Bronchial epithelial cell (primary cell): ENCODE results near the gene CAMK4. TPM values are rescaled to one million over a fixed set of nuclear protein-coding genes. Genes with fewer than 3 reads are reported as not detected.

Experiments
- DNase-seq: peaks from one replicate; pipeline ENCODE4 v3.0.0-alpha.2; 2010; ENCODE audit warnings: low read depth
- FAIRE-seq: peaks from 2 replicates; lab custom pipeline; 2011; peaks lifted over from hg19 to GRCh38; lab: Jason Lieb, UNC
- H3K27me3 ChIP-seq: 2 replicates; pipeline ENCODE4 v1.5.1; 2011; ENCODE audit warnings: low read length; ENCODE audit not compliant: control insufficient read depth, insufficient read depth
- H3K36me3 ChIP-seq: 2 replicates; pipeline ENCODE4 v1.5.1; 2011; ENCODE audit warnings: low read length; ENCODE audit not compliant: control insufficient read depth, insufficient read depth
- H3K4me3 ChIP-seq: 2 replicates; pipeline ENCODE4 v1.5.1; 2011; ENCODE audit warnings: mild to moderate bottlenecking, low read depth, low read length, control low read depth
- CTCF ChIP-seq: IDR thresholded peaks from 2 replicates; pipeline ENCODE4 v1.5.1; 2011; ENCODE audit warnings: mild to moderate bottlenecking, moderate library complexity, low read length, control low read depth, inconsistent platforms; ENCODE audit not compliant: insufficient read depth, severe bottlenecking
- total RNA-seq: library from RNA; depleted of rRNA; stranded (reverse); fragments of >200 nt; gene quantifications from 2 replicates; pipeline ENCODE4 v1.2.1, GENCODE V29; 2014

The CAMK4 gene
- total RNA-seq, 1 donor from 2014 or later: 0.26 TPM

GRCh38 chr5:111229871-111230810 is 6.0 kb downstream of the CAMK4 start:
- no peak overlapping the region for H3K4me3 ChIP-seq

DNA sequence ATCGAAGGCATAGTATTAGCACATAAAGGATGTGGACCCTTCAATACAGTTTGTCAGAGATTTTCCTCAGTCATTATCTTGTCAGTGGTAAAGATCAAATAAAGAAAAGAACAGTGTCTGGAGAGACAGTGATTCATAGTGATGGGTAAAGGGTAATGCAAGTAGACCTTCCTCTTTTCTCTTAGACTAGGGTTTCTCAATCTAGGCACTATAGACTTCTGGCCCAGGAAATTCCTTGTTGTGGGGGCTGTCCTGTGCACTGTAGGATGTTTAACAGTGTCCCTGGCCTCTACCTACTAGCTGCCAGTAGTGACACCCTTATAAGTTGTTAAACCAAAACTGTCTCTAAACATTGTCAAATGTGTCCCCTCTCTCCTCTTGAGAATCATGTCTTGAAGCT is 6.9 kb downstream of the CAMK4 start:
- no peak for TF ChIP-seq CTCF
- Histone ChIP-seq H3K36me3 (no peaks in the 10 kb centered on the region), H3K4me3 (no peak overlapping the region), H3K27me3 (no peaks in the 10 kb centered on the region)
- no peak for DNase-seq
- no peak for FAIRE-seq

More at GRCh38 chr5:111229871-111230810, 6.0 kb downstream of the CAMK4 start:
- TF ChIP-seq CTCF: no peak
- no peaks in the 10 kb centered on the region for H3K36me3 ChIP-seq
- no peaks in the 10 kb centered on the region for H3K27me3 ChIP-seq
- no peak for FAIRE-seq
- DNase-seq: no peak

DNA sequence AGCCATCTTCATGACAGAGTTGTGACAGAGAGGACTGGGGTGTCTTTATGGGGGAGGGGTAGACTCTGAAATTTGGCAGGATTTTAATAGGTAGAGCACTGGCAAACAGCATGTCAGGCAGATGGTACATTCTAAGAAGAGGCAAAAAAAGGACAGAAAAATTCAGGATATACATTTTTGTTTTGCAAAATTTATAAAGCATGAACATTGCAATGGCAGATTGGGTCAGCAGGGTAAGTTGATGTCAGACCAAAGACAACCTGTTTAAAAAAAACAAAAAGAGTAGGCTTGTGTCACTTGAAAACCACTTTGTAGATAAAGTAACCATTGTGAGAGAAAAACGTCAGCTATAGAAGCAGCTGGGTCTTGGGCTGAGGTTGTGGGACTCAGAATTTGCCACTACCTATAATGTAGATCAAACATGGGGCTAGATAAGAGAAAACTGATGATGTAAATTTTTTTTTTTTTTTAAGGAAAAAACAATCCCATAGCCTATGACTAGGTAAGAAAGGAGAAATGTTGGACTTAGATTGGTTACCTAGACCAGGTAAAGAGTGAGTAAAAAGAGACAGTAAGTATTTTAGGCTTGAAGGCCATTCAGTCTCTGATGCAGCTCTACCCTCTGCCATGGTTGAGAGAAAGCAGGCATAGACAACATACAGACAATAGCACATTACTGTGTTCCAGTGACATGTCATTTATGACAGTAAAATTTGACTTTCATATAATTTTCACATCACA is 8.3 kb downstream of the CAMK4 start:
- no peak for FAIRE-seq
- no peaks in the 10 kb centered on the region for H3K27me3 ChIP-seq

GRCh38 chr5:111233052-111233374 is 8.8 kb downstream of the CAMK4 start:
- no peak for TF ChIP-seq CTCF

More for the DNA sequence above, 8.3 kb downstream of the CAMK4 start:
- no peak for DNase-seq
- Histone ChIP-seq H3K36me3 (no peaks in the 10 kb centered on the region), H3K4me3 (no peak overlapping the region)
- no peak for TF ChIP-seq CTCF

GRCh38 chr5:111234125-111234524 is 9.9 kb downstream of the CAMK4 start:
- H3K4me3 ChIP-seq: no peak overlapping the region
- DNase-seq: no peak
- H3K27me3 ChIP-seq: no peaks in the 10 kb centered on the region
- H3K36me3 ChIP-seq: no peaks in the 10 kb centered on the region
- no peak for TF ChIP-seq CTCF
- FAIRE-seq: no peak

More at GRCh38 chr5:111233052-111233374, 8.8 kb downstream of the CAMK4 start:
- H3K27me3 ChIP-seq: no peaks in the 10 kb centered on the region
- no peaks in the 10 kb centered on the region for H3K36me3 ChIP-seq
- H3K4me3 ChIP-seq: no peak overlapping the region
- DNase-seq (no peak), FAIRE-seq (no peak)
